ENCODE results near the gene CC2D2A. TPM values are rescaled to one million over a fixed set of nuclear protein-coding genes. Genes with fewer than 3 reads are reported as not detected.

The CC2D2A gene
- total RNA-seq, 1 experiment from 2014 or later = 11.8 TPM

DNA sequence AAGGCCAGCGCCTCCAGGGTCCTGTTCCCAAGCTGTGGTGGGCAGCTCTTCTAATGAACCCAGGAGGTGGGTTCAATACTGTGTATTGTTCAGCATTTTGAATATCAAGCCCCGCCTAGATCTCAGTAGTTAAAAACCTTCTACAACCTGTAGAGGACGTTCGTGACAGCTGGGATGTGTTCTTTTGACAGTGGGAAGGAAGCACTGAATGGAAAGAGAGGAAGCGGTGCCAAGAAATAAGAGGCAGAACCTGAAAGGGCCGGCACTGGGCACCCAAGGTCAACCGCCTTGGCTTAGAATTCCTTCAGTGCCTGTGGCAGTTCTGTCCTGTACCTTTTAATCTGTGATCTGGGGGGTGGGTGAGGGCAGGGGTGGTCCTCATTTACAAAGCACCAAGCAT is 73.1 kb downstream of the CC2D2A start:
- no peak overlapping the region for H3K4me3 Mint-ChIP-seq (ENCODE audit: low read depth, unreplicated experiment)

DNA sequence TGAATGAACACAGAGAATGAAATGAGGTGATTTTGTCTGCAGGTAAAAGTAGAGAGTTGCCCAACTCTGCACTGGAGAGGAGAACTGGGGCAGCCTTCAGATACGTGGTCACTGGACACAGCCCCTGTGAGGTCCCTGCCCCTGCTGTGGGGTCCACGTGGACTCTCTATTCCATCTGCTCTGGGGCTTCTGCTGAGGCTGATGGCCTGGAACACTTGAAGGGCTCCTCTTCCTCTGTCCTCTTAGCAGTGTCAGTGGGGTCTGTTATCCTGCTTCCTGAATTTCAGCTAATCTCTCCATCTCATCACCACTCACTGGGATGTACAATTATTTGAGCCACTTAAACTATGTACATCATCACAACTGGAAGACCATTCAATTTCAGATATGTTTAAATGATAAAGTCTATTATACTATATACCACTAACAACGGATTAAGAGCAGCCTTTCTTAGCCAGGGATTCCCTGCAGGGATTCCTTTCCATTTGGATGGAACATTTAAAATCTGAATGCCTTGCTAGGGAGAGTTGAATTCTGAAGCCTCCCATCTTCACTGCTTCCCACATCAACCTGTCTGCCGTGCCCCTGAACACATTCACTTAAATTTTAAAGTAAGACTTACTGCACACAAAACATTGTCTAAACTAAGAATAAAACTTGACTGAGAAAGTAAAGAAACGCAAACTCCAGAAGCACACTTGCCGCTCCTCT is 74.0 kb downstream of the CC2D2A start:
- TF ChIP-seq, protein P1, sequence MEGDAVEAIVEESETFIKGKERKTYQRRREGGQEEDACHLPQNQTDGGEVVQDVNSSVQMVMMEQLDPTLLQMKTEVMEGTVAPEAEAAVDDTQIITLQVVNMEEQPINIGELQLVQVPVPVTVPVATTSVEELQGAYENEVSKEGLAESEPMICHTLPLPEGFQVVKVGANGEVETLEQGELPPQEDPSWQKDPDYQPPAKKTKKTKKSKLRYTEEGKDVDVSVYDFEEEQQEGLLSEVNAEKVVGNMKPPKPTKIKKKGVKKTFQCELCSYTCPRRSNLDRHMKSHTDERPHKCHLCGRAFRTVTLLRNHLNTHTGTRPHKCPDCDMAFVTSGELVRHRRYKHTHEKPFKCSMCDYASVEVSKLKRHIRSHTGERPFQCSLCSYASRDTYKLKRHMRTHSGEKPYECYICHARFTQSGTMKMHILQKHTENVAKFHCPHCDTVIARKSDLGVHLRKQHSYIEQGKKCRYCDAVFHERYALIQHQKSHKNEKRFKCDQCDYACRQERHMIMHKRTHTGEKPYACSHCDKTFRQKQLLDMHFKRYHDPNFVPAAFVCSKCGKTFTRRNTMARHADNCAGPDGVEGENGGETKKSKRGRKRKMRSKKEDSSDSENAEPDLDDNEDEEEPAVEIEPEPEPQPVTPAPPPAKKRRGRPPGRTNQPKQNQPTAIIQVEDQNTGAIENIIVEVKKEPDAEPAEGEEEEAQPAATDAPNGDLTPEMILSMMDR (IDR thresholded peaks at IDR 0.05; ENCODE audit: unreplicated experiment) = no peak
- intact Hi-C loops (cut with micrococcal nuclease; ENCODE audit: unreplicated experiment) = no loop called here
- no peak for DNase-seq
- Mint-ChIP-seq H3K9me3 (ENCODE audit: low read depth, unreplicated experiment) (no peaks in the 10 kb centered on the region), H3K4me1 (ENCODE audit: low read depth, unreplicated experiment) (no peaks in the 10 kb centered on the region), H3K27me3 (ENCODE audit: unreplicated experiment) (no peaks in the 10 kb centered on the region), H3K36me3 (ENCODE audit: insufficient read depth, unreplicated experiment) (no peaks in the 10 kb centered on the region), H3K4me3 (ENCODE audit: low read depth, unreplicated experiment) (no peak overlapping the region), H3K27ac (ENCODE audit: unreplicated experiment) (no peak overlapping the region)
- CTCF ChIA-PET = no interaction called here
- BruUV-seq (replicated peaks) = no TSS peak

More for the DNA sequence above, 73.1 kb downstream of the CC2D2A start:
- DNase-seq = no peak
- intact Hi-C loops (cut with micrococcal nuclease; ENCODE audit: unreplicated experiment) = no loop called here
- TF ChIP-seq, protein P1 (IDR thresholded peaks at IDR 0.05; ENCODE audit: unreplicated experiment) = no peak
- CTCF ChIA-PET = no interaction called here
- Mint-ChIP-seq H3K4me1 (ENCODE audit: low read depth, unreplicated experiment) (no peaks in the 10 kb centered on the region), H3K9me3 (ENCODE audit: low read depth, unreplicated experiment) (no peaks in the 10 kb centered on the region), H3K36me3 (ENCODE audit: insufficient read depth, unreplicated experiment) (no peaks in the 10 kb centered on the region), H3K27me3 (ENCODE audit: unreplicated experiment) (no peaks in the 10 kb centered on the region), H3K27ac (ENCODE audit: unreplicated experiment) (no peak overlapping the region)
- no TSS peak for BruUV-seq (replicated peaks)

DNA sequence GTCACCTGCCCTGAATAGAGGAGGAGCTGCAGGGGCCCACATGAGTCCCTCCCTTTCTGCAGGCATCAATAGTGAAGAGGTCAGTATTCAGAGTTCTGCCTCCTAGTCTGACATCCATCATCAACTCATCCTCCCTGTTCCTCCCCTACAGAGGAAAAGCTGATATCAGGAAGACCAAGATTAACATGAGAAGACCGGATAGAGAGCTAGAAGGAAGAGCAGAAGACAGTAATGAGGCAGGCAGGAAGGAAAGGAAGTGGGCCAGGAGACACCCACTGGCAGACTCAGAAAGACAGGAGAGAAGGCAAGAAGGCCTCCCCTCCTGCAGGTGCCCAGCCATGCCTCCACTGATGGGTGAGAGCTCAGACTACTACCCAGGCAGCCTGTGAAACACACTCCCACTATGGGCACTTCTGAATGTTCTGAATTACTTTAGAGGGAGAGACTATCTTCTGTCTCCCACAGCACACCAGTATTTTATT is 74.6 kb downstream of the CC2D2A start:
- CTCF ChIA-PET = interaction anchor here (0.6 kb wide), 1 partner anchor 1597 kb away, joined by 5 read pairs; no protein-coding TSS in a partner anchor
- no peak for DNase-seq
- no peaks in the 10 kb centered on the region for H3K9me3 Mint-ChIP-seq (ENCODE audit: low read depth, unreplicated experiment)
- BruUV-seq (replicated peaks) = no TSS peak
- H3K36me3 Mint-ChIP-seq (ENCODE audit: insufficient read depth, unreplicated experiment) = no peaks in the 10 kb centered on the region
- no peak overlapping the region for H3K27ac Mint-ChIP-seq (ENCODE audit: unreplicated experiment)
- H3K4me3 Mint-ChIP-seq (ENCODE audit: low read depth, unreplicated experiment) = no peak overlapping the region
- H3K4me1 Mint-ChIP-seq (ENCODE audit: low read depth, unreplicated experiment) = no peaks in the 10 kb centered on the region
- TF ChIP-seq, protein P1 (IDR thresholded peaks at IDR 0.05; ENCODE audit: unreplicated experiment) = no peak
- H3K27me3 Mint-ChIP-seq (ENCODE audit: unreplicated experiment) = no peaks in the 10 kb centered on the region
- intact Hi-C loops (cut with micrococcal nuclease; ENCODE audit: unreplicated experiment) = no loop called here

DNA sequence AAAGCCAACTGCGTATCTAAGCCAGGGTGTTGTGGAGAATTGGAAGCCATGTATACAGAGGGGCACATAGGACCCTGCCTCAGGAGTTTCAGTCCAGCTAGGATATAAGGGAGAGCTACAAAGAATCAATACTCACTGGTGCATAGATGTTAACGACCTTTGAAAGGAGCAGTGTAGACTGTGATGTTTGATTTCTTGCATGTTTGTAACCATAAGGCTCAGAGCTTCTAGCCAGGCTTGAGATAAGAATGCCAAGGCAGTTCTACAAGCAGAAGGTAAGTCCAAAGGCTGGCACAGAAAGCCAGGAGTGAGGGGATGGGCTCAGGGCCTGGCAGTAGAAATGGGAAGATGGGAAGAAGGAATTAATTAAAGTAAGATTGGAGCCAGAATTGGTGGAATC is 75.7 kb downstream of the CC2D2A start:
- no peak for DNase-seq
- H3K27ac Mint-ChIP-seq (ENCODE audit: unreplicated experiment) = no peak overlapping the region
- H3K4me3 Mint-ChIP-seq (ENCODE audit: low read depth, unreplicated experiment) = no peak overlapping the region
- no peaks in the 10 kb centered on the region for H3K36me3 Mint-ChIP-seq (ENCODE audit: insufficient read depth, unreplicated experiment)
- CTCF ChIA-PET = no interaction called here
- no TSS peak for BruUV-seq (replicated peaks)
- no peaks in the 10 kb centered on the region for H3K4me1 Mint-ChIP-seq (ENCODE audit: low read depth, unreplicated experiment)
- no peaks in the 10 kb centered on the region for H3K27me3 Mint-ChIP-seq (ENCODE audit: unreplicated experiment)
- intact Hi-C loops (cut with micrococcal nuclease; ENCODE audit: unreplicated experiment) = no loop called here
- TF ChIP-seq, protein P1 (IDR thresholded peaks at IDR 0.05; ENCODE audit: unreplicated experiment) = no peak
- H3K9me3 Mint-ChIP-seq (ENCODE audit: low read depth, unreplicated experiment) = no peaks in the 10 kb centered on the region

Data from Calu3 (cell line).